HG02943 (cell line): Measurements from ENCODE around the gene BMP2K.
"Not testable (repeated sequence)": the region's sequence is repeated elsewhere in the genome, so short reads cannot be mapped to it uniquely, and the experiment has no call there.

Experiments used
- ATAC-seq: cut with Tn5 transposase; IDR thresholded peaks from one replicate; pipeline ENCODE4 v1.9.1; 2021; ENCODE audit warnings: mild to moderate bottlenecking, low read depth, moderate library complexity; ENCODE audit not compliant: unreplicated experiment

BMP2K gene

GRCh38 chr4:78787392-78788006 lies 11.3 kb downstream of the BMP2K start:
- ATAC-seq = no peak

GRCh38 chr4:78788007-78788889 lies 12.1 kb downstream of the BMP2K start:
- no peak for ATAC-seq

- not testable (repeated sequence) for ATAC-seq
These were observed 19.7 kb downstream of the BMP2K start for GRCh38 chr4:78795594-78796416.

- ATAC-seq = no peak
These were observed 20.4 kb downstream of the BMP2K start for GRCh38 chr4:78796526-78796925.

GRCh38 chr4:78797777-78798284 lies 21.7 kb downstream of the BMP2K start:
- no peak for ATAC-seq

GRCh38 chr4:78799551-78800495 lies 23.7 kb downstream of the BMP2K start:
- ATAC-seq = no peak

GRCh38 chr4:78800965-78801364 lies 24.8 kb downstream of the BMP2K start:
- no peak for ATAC-seq

- no peak for ATAC-seq
These were observed 27.8 kb downstream of the BMP2K start for GRCh38 chr4:78803983-78804382.

GRCh38 chr4:78806943-78807460 lies 30.9 kb downstream of the BMP2K start:
- ATAC-seq = no peak

GRCh38 chr4:78809295-78809694 lies 33.1 kb downstream of the BMP2K start:
- no peak for ATAC-seq

GRCh38 chr4:78809928-78810835 lies 34.0 kb downstream of the BMP2K start:
- no peak for ATAC-seq

GRCh38 chr4:78811034-78811433 lies 34.9 kb downstream of the BMP2K start:
- ATAC-seq = no peak

GRCh38 chr4:78818530-78819079 lies 42.5 kb downstream of the BMP2K start:
- ATAC-seq = no peak

- no peak for ATAC-seq
These were observed 47.9 kb downstream of the BMP2K start for GRCh38 chr4:78824001-78824400.

GRCh38 chr4:78827191-78827590 lies 51.0 kb downstream of the BMP2K start:
- no peak for ATAC-seq

- ATAC-seq = no peak
These were observed 53.1 kb downstream of the BMP2K start for GRCh38 chr4:78829296-78829695.

GRCh38 chr4:78839676-78840075 lies 63.5 kb downstream of the BMP2K start:
- not testable (repeated sequence) for ATAC-seq

- ATAC-seq = not testable (repeated sequence)
These were observed 64.1 kb downstream of the BMP2K start for GRCh38 chr4:78840286-78840685.
